DND-41 (cell line): Measurements from ENCODE around the gene RNF157.

Experiments used
- ATAC-seq: fragments of 200-7000 bp; cut with Tn5 transposase; 3 replicates; pipeline ENCODE4 v1.9.1; 2021; ENCODE audit warnings: low read depth; ENCODE audit not compliant: insufficient read depth
- DNase-seq: peaks from one replicate; pipeline ENCODE4 v3.0.0-alpha.2; 2020
- H2AFZ ChIP-seq: 2 replicates; pipeline ENCODE4 v1.6.0; 2012; ENCODE audit warnings: low read depth, low read length
- H3K27ac ChIP-seq: 2 replicates; pipeline ENCODE4 v1.5.1; 2012; ENCODE audit warnings: low read length, inconsistent platforms
- H3K27me3 ChIP-seq: fragments of 200-600 bp; sonication (generic); 2 replicates; pipeline ENCODE4 v1.6.0; 2012; ENCODE audit warnings: low read length, mild to moderate bottlenecking, inconsistent platforms; ENCODE audit not compliant: insufficient read depth, poor library complexity
- H3K36me3 ChIP-seq: 2 replicates; pipeline ENCODE4 v1.5.1; 2012; ENCODE audit warnings: low read length, inconsistent platforms; ENCODE audit not compliant: insufficient read depth
- H3K4me1 ChIP-seq: 2 replicates; pipeline ENCODE4 v1.5.1; 2012; ENCODE audit warnings: mild to moderate bottlenecking, low read length; ENCODE audit not compliant: insufficient read depth
- H3K4me2 ChIP-seq: 2 replicates; pipeline ENCODE4 v1.6.0; 2012; ENCODE audit warnings: mild to moderate bottlenecking, moderate library complexity, low read length, inconsistent platforms; ENCODE audit not compliant: insufficient read depth
- H3K4me3 ChIP-seq, 2 experiments: fragments of 200-600 bp in 1 of 2; shearing (Covaris generic) in 1 of 2; 2 replicates each; pipeline ENCODE4 v1.5.1; 2012 to 2016; ENCODE audit warnings: inconsistent platforms in 2 of 2, low read length in 2 of 2, mild to moderate bottlenecking in 2 of 2, low read depth in 1 of 2, moderate library complexity in 1 of 2
- H3K79me2 ChIP-seq: 2 replicates; pipeline ENCODE4 v1.6.0; 2012; ENCODE audit warnings: low read length, inconsistent platforms; ENCODE audit not compliant: insufficient read depth
- H3K9ac ChIP-seq: 2 replicates; pipeline ENCODE4 v1.6.0; 2012; ENCODE audit warnings: low read depth, mild to moderate bottlenecking, inconsistent platforms, low read length, moderate library complexity
- H3K9me3 ChIP-seq: 2 replicates; pipeline ENCODE4 v1.5.1; 2012; ENCODE audit warnings: low read length, moderate library complexity, mild to moderate bottlenecking, inconsistent platforms; ENCODE audit not compliant: insufficient read depth, severe bottlenecking
- H4K20me1 ChIP-seq: 2 replicates; pipeline ENCODE4 v1.6.0; 2012; ENCODE audit warnings: low read length; ENCODE audit not compliant: insufficient read depth
- CTCF ChIP-seq: IDR thresholded peaks from 2 replicates; pipeline ENCODE4 v1.5.1; 2012; ENCODE audit warnings: borderline replicate concordance, low read length, moderate library complexity, mild to moderate bottlenecking; ENCODE audit not compliant: poor library complexity, severe bottlenecking; ENCODE audit errors: extremely low read depth
- EZH2 ChIP-seq: IDR thresholded peaks from 3 replicates; pipeline ENCODE4 v1.6.1; 2012; ENCODE audit warnings: borderline replicate concordance, low read depth, mild to moderate bottlenecking, moderate library complexity, low read length, inconsistent platforms; ENCODE audit not compliant: severe bottlenecking

The RNF157 gene

DNA sequence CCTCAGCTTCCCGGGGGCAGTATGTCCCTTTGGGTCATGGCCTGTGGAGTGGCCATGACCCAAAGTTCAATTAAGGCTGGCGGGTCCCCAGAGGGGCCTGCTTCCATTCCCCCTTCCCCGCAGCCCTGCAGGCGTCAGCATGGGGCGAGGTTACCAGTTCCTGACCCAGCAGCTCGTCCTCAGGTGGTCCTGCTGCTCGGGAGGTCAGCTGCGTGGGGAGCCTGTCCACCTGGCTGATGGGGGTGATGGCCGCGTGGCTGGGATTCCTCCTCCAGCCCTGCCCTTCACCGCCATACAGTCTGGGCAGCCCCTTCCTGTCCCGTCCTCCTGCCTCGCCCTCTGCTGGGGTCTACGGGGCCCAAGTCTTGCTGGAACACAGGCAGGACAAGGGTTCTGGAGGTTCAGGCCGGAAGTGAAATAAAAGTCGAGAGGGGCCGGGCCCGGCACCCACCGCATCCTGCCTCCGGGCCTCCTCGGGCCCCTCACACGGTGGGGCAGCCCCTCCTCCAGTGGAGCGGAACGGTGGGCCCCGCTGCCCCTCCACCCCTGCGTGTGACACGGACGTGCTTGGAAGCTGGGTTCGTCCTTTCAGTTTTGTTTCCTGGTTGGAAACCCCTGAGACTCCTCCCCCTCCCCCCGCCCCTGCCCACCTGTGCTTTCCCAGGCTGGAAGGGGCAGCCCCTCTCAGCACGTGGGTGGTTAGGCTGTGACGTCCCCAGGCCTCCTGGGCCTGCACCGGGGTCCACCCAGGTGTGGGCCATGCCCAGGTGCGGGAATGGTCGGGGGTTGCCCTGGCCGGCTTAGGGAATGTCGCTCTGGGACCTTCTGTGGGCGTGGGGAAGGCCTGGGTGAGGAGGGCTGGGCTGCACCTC lies 31.6 kb upstream of the RNF157 start:
- DNase-seq (no peak), ATAC-seq (peak; percentile 15)
- H3K9ac ChIP-seq: no peak overlapping the region
- peaks cover 37% of the 10 kb centered on the region for H3K79me2 ChIP-seq
- TF ChIP-seq EZH2 (no peak), CTCF (no peak)
- no peak overlapping the region for H3K4me3 ChIP-seq
- peaks cover 38% of the 10 kb centered on the region for H3K4me1 ChIP-seq
- no peaks in the 10 kb centered on the region for H3K9me3 ChIP-seq
- peak overlapping the region; percentile 54; the same call in 1 of the 2 replicates for H3K27ac ChIP-seq
- H2AFZ ChIP-seq: no peak overlapping the region
- H3K4me2 ChIP-seq: no peak overlapping the region
- peaks cover 46% of the 10 kb centered on the region for H3K36me3 ChIP-seq
- no peaks in the 10 kb centered on the region for H3K27me3 ChIP-seq
- peaks cover 45% of the 10 kb centered on the region for H4K20me1 ChIP-seq

DNA sequence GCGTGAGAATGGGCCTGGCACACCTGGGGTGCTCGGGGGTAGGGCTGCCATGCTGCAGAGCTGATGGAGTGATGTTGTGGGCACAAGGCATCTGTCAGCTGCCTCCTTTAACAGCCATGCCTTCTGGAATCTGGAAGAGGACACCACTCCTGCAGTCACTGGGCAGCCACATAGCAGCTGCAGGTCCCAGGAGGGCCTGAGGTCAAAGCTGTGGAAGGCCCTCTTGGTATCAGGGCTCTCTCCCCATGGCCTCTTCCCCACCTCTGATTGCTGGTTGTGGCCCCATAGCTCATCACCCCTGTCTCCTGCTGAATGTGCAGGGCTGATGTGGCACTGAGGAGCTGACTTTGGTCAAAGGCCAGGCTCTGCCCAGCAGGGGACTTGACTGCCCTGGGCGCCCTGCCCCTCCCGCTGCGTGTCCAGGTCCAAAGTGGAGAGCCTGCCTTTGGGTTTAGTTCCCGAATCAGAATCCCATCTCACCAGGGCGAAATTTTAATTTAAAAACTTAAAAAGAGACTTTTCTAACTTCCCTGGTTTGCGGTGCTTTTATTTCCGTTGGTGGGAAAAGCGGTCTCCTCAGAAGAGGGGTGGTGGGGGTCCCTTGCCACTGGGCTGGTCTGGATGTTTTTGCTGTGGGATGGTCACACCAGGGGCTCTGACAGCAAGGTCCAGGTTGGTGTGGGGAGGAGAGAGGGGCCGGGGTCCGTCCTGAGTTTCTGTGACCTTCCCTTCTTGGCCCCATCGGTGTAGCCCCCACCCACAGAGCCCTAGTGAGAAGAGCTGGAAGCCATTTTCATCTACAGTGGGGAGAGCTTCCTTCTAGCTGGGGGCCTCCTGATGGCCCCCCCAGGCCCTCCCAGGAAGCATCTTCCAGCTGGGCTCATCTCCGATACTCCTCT lies 30.7 kb upstream of the RNF157 start:
- no peak overlapping the region for H3K9ac ChIP-seq
- peaks cover 46% of the 10 kb centered on the region for H3K79me2 ChIP-seq
- H3K27ac ChIP-seq: peak overlapping the region; percentile 46
- H3K9me3 ChIP-seq: no peaks in the 10 kb centered on the region
- DNase-seq: no peak
- no peaks in the 10 kb centered on the region for H3K27me3 ChIP-seq
- no peak overlapping the region for H3K4me3 ChIP-seq
- no peak overlapping the region for H2AFZ ChIP-seq
- TF ChIP-seq EZH2: no peak
- no peak for TF ChIP-seq CTCF
- peaks cover 45% of the 10 kb centered on the region for H3K4me1 ChIP-seq
- H3K36me3 ChIP-seq: peaks cover 55% of the 10 kb centered on the region
- H4K20me1 ChIP-seq: peaks cover 52% of the 10 kb centered on the region
- ATAC-seq: no peak
- H3K4me2 ChIP-seq: no peak overlapping the region; the same call in 1 of the 2 replicates

- TF ChIP-seq EZH2: no peak
- no peak for TF ChIP-seq CTCF
- ATAC-seq: no peak
- Histone ChIP-seq H3K27me3 (no peaks in the 10 kb centered on the region), H2AFZ (no peak overlapping the region), H3K79me2 (peaks cover 54% of the 10 kb centered on the region), H3K27ac (no peak overlapping the region), H3K36me3 (peaks cover 60% of the 10 kb centered on the region), H3K4me3 (no peak overlapping the region), H3K4me2 (peak overlapping the region; percentile 41; the same call in 1 of the 2 replicates), H4K20me1 (peaks cover 52% of the 10 kb centered on the region), H3K9me3 (no peaks in the 10 kb centered on the region), H3K9ac (no peak overlapping the region), H3K4me1 (peaks cover 45% of the 10 kb centered on the region)
- no peak for DNase-seq
Observed at GRCh38 chr17:76270127-76270592, 29.9 kb upstream of the RNF157 start.
